ENCODE measurements around the gene TYROBP. TPM values are rescaled to one million over a fixed set of nuclear protein-coding genes. Genes with fewer than 3 reads are reported as not detected.

The TYROBP gene
- total and polyA plus RNA-seq, 2 of the 4 experiments (the other 2 are of a cell fraction): not detected

- Histone ChIP-seq H2AK9ac (replicated peaks; ENCODE audit: low read depth, low read length, poor library complexity) (peak overlapping the region; percentile 93), H2BK15ac (ENCODE audit: low read depth, low read length) (no peak overlapping the region), H2BK120ac (ENCODE audit: low read depth, low read length) (no peak overlapping the region), H2BK5ac (ENCODE audit: low read depth, low read length, poor library complexity, severe bottlenecking) (peak overlapping the region; percentile 51), H3K79me1 (ENCODE audit: low read depth in 1 of 2, low read length in 2 of 2) (peaks cover 5 to 7% of the 10 kb centered on the region in 2 experiments; a peak in 3 of 4 replicates), H3K36me3 (ENCODE audit: control insufficient read depth, insufficient read depth, low read length) (no peaks in the 10 kb centered on the region), H4K5ac (ENCODE audit: low read depth, low read length) (peak overlapping the region; percentile 51; the same call in 1 of the 2 replicates), H3K14ac (replicated peaks; ENCODE audit: low read depth, low read length) (peak overlapping the region; percentile 62; the same call in 1 of the 2 replicates), H3K27me3 (ENCODE audit: control insufficient read depth, insufficient read depth, low read length) (no peaks in the 10 kb centered on the region), H3K9me3 (ENCODE audit: control insufficient read depth, insufficient read depth, low read length) (no peaks in the 10 kb centered on the region), H2AK5ac (ENCODE audit: low read depth, low read length) (no peak overlapping the region), H3K4me1 (ENCODE audit: control insufficient read depth, insufficient read depth, low read length) (peaks cover 4% of the 10 kb centered on the region; the same call in 1 of the 2 replicates), H3K18ac (ENCODE audit: low read depth, low read length) (no peak overlapping the region), H3K4me3 (ENCODE audit: insufficient read depth, low read depth, low read length) (peak overlapping the region; percentile 29), H4K8ac (ENCODE audit: low read depth in 2 of 2, low read length in 2 of 2) (peak overlapping the region; percentile 13 to 89; a peak in 3 of 4 replicates), H4K20me1 (ENCODE audit: insufficient read depth, low read length) (no peaks in the 10 kb centered on the region), H3K27ac (ENCODE audit: insufficient read depth, low read length) (peak overlapping the region; percentile 44), H2AFZ (replicated peaks; ENCODE audit: low read length, poor library complexity) (peak overlapping the region; percentile 93), H3K9ac (ENCODE audit: low read depth, low read length) (peak overlapping the region; percentile 72), H4K91ac (ENCODE audit: insufficient read depth, low read depth, low read length) (0 out of 2 replicates have a peak overlapping the region, but pooled peaks have one; percentile 29), H3K9me1 (ENCODE audit: insufficient read depth, low read length) (no peaks in the 10 kb centered on the region), H3K4ac (ENCODE audit: low read depth, low read length) (peak overlapping the region; percentile 27; the same call in 1 of the 2 replicates), H3K56ac (ENCODE audit: extremely low read depth, insufficient read depth, low read length) (peak overlapping the region; percentile 63; the same call in 1 of the 2 replicates), H3K23ac (ENCODE audit: low read depth, low read length) (no peak overlapping the region; the same call in 1 of the 2 replicates), H2BK20ac (ENCODE audit: low read depth, low read length) (no peak overlapping the region), H3K4me2 (ENCODE audit: low read depth, low read length) (peak overlapping the region; percentile 83)
- ATAC-seq (ENCODE audit: low read depth): peak; percentile 98
- dilution Hi-C loops (cut with HindIII; ENCODE audit: low sequenced_read_pairs, unreplicated experiment): no loop called here
- CTCF ChIA-PET: interaction anchor here (0.6 to 1.5 kb wide), 10 partner anchors 9 to 186 kb away, joined by 3 to 6 read pairs (median 3); partner anchors contain the start of genes LIN37, PSENEN and U2AF1L4
- intact Hi-C loops (cut with micrococcal nuclease): loop anchor here (1.0 to 5.0 kb wide), 4 partner anchors 32 to 214 kb away; partner anchors contain the start of genes HSPB6 and PROSER3
- TF ChIP-seq MAFK (IDR thresholded peaks at IDR 0.05; ENCODE audit: low read depth, low read length): no peak
- TF ChIP-seq CTCF (conservative IDR thresholded peaks at IDR 0.05; ENCODE audit: low read depth, low read length): peak; percentile 99
- no peak for TF ChIP-seq RCOR1 (IDR thresholded peaks at IDR 0.05; ENCODE audit: insufficient replicate concordance, low read length)
- TF ChIP-seq POLR2A (IDR thresholded peaks at IDR 0.05; ENCODE audit: low read depth, low read length): peak; percentile 80
- TF ChIP-seq BHLHE40 (IDR thresholded peaks at IDR 0.05; ENCODE audit: low read depth, low read length): 0 out of 2 replicates have a peak, but pooled peaks have one; percentile 9
- peak; percentile 76 for TF ChIP-seq USF2 (IDR thresholded peaks at IDR 0.05; ENCODE audit: low read depth, low read length)
- TF ChIP-seq MAZ (IDR thresholded peaks at IDR 0.05; ENCODE audit: borderline replicate concordance, low read depth, low read length): peak; percentile 89
- peak; percentile 78; the same call in 1 of the 2 replicates for TF ChIP-seq MXI1 (IDR thresholded peaks at IDR 0.05; ENCODE audit: borderline replicate concordance, low read depth, low read length)
- TF ChIP-seq RAD21 (IDR thresholded peaks at IDR 0.05; ENCODE audit: low read length): peak; percentile 100
- no peak for TF ChIP-seq CHD1 (IDR thresholded peaks at IDR 0.05; ENCODE audit: low read depth, low read length)
- peak; percentile 100 for TF ChIP-seq SMC3 (IDR thresholded peaks at IDR 0.05; ENCODE audit: low read depth, low read length)
- POLR2A ChIA-PET (ENCODE audit: unreplicated experiment): interaction anchor here (0.6 kb wide), 1 partner anchor 11 kb away, joined by 3 read pairs; no protein-coding TSS in a partner anchor
- in situ Hi-C loops (cut with MboI; ENCODE audit: low sequenced_read_pairs): loop anchor here (5.0 kb wide), 1 partner anchor 44 kb away; no protein-coding TSS in a partner anchor
- BruUV-seq (replicated peaks): no TSS peak
- 0% methylated on average over 15 of the region's 47 CpGs; no CpG with 5 or more reads in 1 of the 2 experiments for WGBS, 2 experiments (ENCODE audit: extremely low coverage in 2 of 2, insufficient read length in 1 of 2)
- DNase-seq: peak; percentile 99
Measured at GRCh38 chr19:35931161-35931873, 23.2 kb upstream of the TYROBP start.
